HG03439 (cell line): ENCODE measurements around the gene FHOD1.

Experiments used
- ATAC-seq: cut with Tn5 transposase; IDR thresholded peaks from one replicate; pipeline ENCODE4 v1.9.1; 2021; ENCODE audit warnings: mild to moderate bottlenecking, moderate library complexity; ENCODE audit not compliant: unreplicated experiment

FHOD1 gene

GRCh38 chr16:67210069-67210937 is 37.0 kb downstream of the FHOD1 start:
- no peak for ATAC-seq

DNA sequence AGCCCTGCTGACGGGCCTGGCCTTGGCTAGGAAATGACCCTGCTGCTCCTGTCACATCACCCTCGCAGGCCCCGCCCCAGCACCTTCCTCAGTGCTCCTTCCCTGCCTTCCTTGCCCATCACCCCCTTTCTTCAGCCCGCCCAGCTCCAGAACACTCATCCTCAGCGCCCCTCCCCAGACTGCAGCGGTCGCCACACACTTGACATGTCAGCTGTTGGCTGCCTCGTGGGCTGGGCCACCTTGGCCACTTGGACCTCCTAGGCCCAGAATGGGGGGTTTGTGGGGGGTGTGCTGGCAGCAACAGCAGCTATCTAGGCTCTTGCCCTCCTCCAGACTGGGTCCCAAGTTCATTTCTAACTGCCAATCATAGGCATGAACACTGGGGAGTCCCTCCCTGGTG is 37.7 kb downstream of the FHOD1 start:
- no peak for ATAC-seq

DNA sequence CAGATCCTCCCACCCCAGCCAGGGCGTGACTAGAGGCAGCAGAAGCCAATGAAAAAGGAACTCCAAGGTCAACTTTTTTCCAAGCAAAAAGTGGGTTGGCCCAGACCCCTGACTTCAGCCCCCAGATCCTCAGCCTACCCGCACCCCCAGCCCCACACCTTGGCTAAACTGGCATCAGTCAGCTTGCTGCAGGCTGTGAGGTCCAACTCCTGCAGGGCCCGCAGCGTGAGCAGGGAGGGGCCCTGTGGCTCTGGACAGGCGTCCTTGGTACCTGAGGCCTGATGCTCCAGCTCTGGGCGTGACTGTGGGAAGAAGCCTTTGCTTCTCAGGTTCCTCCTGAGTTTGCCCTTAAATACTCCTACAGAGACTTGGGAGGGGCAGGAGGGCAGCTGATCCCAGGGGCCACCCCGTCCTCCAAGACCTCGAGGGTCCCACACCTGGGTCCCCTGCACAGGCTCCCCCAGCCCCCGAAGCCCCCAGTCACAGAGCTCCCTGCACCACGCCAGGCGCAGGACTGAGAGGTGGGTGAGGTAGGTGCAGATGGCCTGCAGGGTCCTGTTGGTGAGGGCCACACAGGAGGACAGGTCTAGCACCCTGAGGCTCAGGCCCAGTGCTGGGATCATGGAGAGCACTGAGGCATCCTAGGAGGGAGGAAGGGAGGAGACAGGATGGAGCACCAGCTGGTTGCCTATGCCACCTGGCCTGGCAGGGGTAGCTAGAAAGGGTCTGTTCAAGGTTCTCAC is 39.0 kb downstream of the FHOD1 start:
- no peak for ATAC-seq

- ATAC-seq, result no peak
These were observed 39.8 kb downstream of the FHOD1 start for GRCh38 chr16:67207249-67208091.

GRCh38 chr16:67206838-67207248 is 40.4 kb downstream of the FHOD1 start:
- ATAC-seq, result no peak

DNA sequence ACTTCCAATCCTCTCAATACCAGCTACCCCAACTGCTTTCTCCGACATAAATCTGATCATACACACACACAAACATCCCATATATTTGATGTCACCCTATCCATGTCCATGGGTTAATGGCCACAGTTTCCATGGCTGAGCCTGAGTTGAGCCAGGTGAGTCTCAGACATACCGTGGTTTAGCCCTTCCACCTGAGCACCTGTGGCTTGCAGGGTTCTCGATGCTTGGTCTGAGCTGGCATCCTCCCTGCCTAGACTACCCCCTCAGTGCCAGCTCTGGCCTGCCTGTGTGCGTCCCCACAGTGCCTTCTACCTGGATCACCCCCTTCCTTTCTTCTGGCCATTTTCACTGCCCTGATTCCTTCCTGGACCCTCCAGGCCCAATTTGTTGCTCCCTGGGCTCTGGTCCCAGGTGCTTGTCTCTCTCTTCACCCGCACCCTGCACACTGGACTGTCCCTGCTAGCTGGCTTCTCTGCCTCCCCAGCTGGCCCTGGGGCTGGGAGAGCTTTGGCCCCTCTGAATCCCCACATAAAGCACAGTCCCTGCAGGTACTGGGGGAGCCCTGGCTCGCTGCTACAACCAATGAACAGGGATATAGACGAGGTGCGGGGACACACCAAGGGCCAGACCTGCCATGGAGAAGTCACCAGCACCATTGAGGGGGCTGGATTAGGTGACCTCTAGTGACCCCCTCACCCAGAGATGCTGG is 41.0 kb downstream of the FHOD1 start:
- no peak for ATAC-seq

GRCh38 chr16:67204076-67204475 is 43.2 kb downstream of the FHOD1 start:
- no peak for ATAC-seq

GRCh38 chr16:67202956-67203493 is 44.3 kb downstream of the FHOD1 start:
- ATAC-seq, result no peak

GRCh38 chr16:67202426-67202825 is 44.9 kb downstream of the FHOD1 start:
- no peak for ATAC-seq

GRCh38 chr16:67201411-67202345 is 45.6 kb downstream of the FHOD1 start:
- no peak for ATAC-seq

GRCh38 chr16:67200491-67200890 is 46.8 kb downstream of the FHOD1 start:
- no peak for ATAC-seq

DNA sequence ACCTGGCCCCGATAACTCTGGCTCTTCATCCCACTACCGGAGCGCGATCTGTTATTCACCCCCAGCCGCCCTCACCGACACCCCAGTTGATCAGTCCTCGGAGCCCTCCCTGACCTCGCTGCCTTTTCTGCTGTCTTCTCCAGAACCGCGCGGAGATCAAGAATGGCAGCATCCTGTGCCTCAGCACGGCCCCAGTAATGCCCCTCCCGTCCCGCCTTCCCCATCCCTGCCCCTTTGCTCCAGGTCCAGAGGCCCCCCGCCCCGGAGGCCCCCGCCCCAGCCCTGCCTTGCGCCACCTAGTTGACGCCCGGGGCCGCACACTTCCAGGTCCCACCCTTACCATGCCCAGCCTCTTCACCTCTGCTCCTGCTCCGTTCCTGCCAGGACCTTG is 47.5 kb downstream of the FHOD1 start:
- ATAC-seq, result no peak

DNA sequence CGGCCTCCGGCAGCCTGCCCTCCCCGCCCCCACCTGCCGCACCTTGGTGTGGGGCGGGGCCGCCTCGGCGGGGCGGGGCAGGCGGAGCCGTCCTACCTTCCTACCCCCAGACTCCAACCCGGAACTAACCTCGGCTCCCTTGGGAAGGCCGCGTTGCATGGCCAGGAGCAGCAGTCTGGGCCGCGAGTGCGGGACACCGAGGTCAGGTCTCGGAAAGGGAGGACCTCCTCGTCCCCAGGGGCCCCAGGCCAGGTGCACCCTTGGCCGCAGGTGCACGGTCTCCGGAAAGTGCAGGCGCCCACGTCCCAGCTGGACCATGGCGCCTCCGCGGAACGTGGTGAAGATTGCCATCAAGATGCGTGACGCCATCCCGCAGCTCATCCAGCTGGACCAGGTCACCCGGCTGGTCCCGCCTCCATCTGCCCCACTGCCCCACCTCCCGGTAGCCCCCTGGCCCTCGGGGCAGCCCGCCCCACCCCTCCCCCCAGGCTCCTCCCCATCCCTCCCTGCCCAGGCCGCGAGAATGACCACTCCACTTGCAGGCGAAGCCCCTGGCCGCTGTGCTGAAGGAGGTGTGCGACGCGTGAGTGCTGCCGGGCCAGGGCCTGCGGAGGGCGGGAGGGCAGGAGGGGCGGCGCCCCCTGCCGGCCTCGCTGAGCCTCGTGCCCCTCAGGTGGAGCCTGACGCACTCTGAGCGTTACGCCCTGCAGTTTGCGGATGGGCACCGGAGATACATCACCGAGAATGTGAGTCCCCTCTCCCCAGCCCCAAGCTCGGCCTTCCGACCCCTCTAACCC is 48.1 kb downstream of the FHOD1 start, which contains the start of gene ELMO3:
TSS of gene ELMO3 (plus strand) at position 121 of the 797 bp plus-strand sequence. CDS start at position 317, 196 bp downstream.
- no peak for ATAC-seq

- ATAC-seq, result no peak
These were observed 49.0 kb downstream of the FHOD1 start for GRCh38 chr16:67198238-67198734.

GRCh38 chr16:67197704-67198103 is 49.6 kb downstream of the FHOD1 start:
- ATAC-seq, result no peak

GRCh38 chr16:67196881-67197280 is 50.4 kb downstream of the FHOD1 start:
- ATAC-seq, result no peak

- ATAC-seq, result no peak
These were observed 51.6 kb downstream of the FHOD1 start for GRCh38 chr16:67195676-67196075.

DNA sequence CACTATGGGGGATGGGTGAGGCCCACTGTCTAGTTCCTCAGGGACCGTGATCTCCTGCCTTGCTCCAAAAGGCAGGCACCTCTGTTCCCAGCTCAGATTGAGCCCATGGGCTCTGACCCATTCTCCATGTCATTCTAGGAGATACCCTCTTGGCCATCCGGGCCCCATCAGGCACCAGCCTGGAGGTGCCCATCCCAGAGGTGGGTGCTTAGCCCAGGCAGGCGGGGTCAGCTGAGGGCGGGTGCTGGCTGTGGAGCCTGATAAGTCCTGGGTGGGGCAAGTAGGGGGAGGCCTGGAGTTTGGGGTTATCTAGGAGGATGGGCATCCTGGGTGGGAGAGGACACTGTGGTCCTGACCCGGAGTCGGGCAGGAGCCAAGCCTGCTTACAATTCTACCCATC is 53.0 kb downstream of the FHOD1 start:
- no peak for ATAC-seq
